Ovary (tissue), 3 donors: ENCODE results near the gene TMEM135.

Experiments used
- CTCF ChIP-seq, 3 donors: fragments of 450-650 bp in 2 of 3; fragments of 200-600 bp in 1 of 3; IDR thresholded peaks; one replicate each; pipeline versions ENCODE4 v1.5.1 to v1.8.0; 2016 to 2022; ENCODE audit warnings: antibody characterized with exemption in 3 of 3, mild to moderate bottlenecking in 1 of 3
- POLR2A ChIP-seq: fragments of 450-650 bp; IDR thresholded peaks from one replicate; pipeline ENCODE4 v1.6.1; 2017; ENCODE audit warnings: antibody characterized with exemption, mild to moderate bottlenecking, moderate library complexity
- donor health status: DM: no; HTN: no; CAD: no.

- TF ChIP-seq CTCF (IDR thresholded peaks at IDR 0.05) (no peak), POLR2A (no peak)
These were observed 166.3 kb downstream of the TMEM135 start for GRCh38 chr11:87203907-87204602.
